ENCODE measurements around the gene RNF111. TPM values are rescaled to one million over a fixed set of nuclear protein-coding genes. Genes with fewer than 3 reads are reported as not detected.

The RNF111 gene
- total RNA-seq, 1 donor from 2014 or later, result 14.5 TPM

GRCh38 chr15:59014068-59014467 is 26.6 kb downstream of the RNF111 start:
- TF ChIP-seq CTCF (IDR thresholded peaks at IDR 0.05; ENCODE audit: insufficient read depth, low read length, severe bottlenecking), result no peak
- FAIRE-seq (no peak), DNase-seq (ENCODE audit: low read depth) (no peak)
- H3K36me3 ChIP-seq (ENCODE audit: control insufficient read depth, insufficient read depth, low read length), result no peaks in the 10 kb centered on the region
- H3K27me3 ChIP-seq (ENCODE audit: control insufficient read depth, insufficient read depth, low read length), result no peaks in the 10 kb centered on the region
- no peak overlapping the region for H3K4me3 ChIP-seq (ENCODE audit: low read depth, low read length)

- Histone ChIP-seq H3K4me3 (ENCODE audit: low read depth, low read length) (no peak overlapping the region), H3K36me3 (ENCODE audit: control insufficient read depth, insufficient read depth, low read length) (no peaks in the 10 kb centered on the region), H3K27me3 (ENCODE audit: control insufficient read depth, insufficient read depth, low read length) (no peaks in the 10 kb centered on the region)
- FAIRE-seq (no peak), DNase-seq (ENCODE audit: low read depth) (no peak)
- TF ChIP-seq CTCF (IDR thresholded peaks at IDR 0.05; ENCODE audit: insufficient read depth, low read length, severe bottlenecking), result no peak
These were observed 30.0 kb downstream of the RNF111 start for GRCh38 chr15:59017449-59017848.

GRCh38 chr15:59018833-59019232 is 31.4 kb downstream of the RNF111 start:
- no peak overlapping the region for H3K4me3 ChIP-seq (ENCODE audit: low read depth, low read length)
- no peaks in the 10 kb centered on the region for H3K27me3 ChIP-seq (ENCODE audit: control insufficient read depth, insufficient read depth, low read length)
- FAIRE-seq (no peak), DNase-seq (ENCODE audit: low read depth) (no peak)
- H3K36me3 ChIP-seq (ENCODE audit: control insufficient read depth, insufficient read depth, low read length), result no peaks in the 10 kb centered on the region
- no peak for TF ChIP-seq CTCF (IDR thresholded peaks at IDR 0.05; ENCODE audit: insufficient read depth, low read length, severe bottlenecking)

GRCh38 chr15:59020322-59020721 is 32.9 kb downstream of the RNF111 start:
- Histone ChIP-seq H3K36me3 (ENCODE audit: control insufficient read depth, insufficient read depth, low read length) (no peaks in the 10 kb centered on the region), H3K4me3 (ENCODE audit: low read depth, low read length) (no peak overlapping the region), H3K27me3 (ENCODE audit: control insufficient read depth, insufficient read depth, low read length) (no peaks in the 10 kb centered on the region)
- DNase-seq (ENCODE audit: low read depth) (peak; percentile 5), FAIRE-seq (no peak)
- TF ChIP-seq CTCF (IDR thresholded peaks at IDR 0.05; ENCODE audit: insufficient read depth, low read length, severe bottlenecking), result no peak

- Histone ChIP-seq H3K27me3 (ENCODE audit: control insufficient read depth, insufficient read depth, low read length) (no peaks in the 10 kb centered on the region), H3K36me3 (ENCODE audit: control insufficient read depth, insufficient read depth, low read length) (no peaks in the 10 kb centered on the region), H3K4me3 (ENCODE audit: low read depth, low read length) (no peak overlapping the region)
- FAIRE-seq (no peak), DNase-seq (ENCODE audit: low read depth) (no peak)
- no peak for TF ChIP-seq CTCF (IDR thresholded peaks at IDR 0.05; ENCODE audit: insufficient read depth, low read length, severe bottlenecking)
These were observed 34.7 kb downstream of the RNF111 start for GRCh38 chr15:59022188-59022587.

GRCh38 chr15:59026207-59026606 is 38.7 kb downstream of the RNF111 start:
- Histone ChIP-seq H3K36me3 (ENCODE audit: control insufficient read depth, insufficient read depth, low read length) (no peaks in the 10 kb centered on the region), H3K4me3 (ENCODE audit: low read depth, low read length) (no peak overlapping the region), H3K27me3 (ENCODE audit: control insufficient read depth, insufficient read depth, low read length) (no peaks in the 10 kb centered on the region)
- no peak for TF ChIP-seq CTCF (IDR thresholded peaks at IDR 0.05; ENCODE audit: insufficient read depth, low read length, severe bottlenecking)
- no peak for FAIRE-seq
- DNase-seq (ENCODE audit: low read depth), result no peak
